Measurements from ENCODE around the gene COG7.

COG7 gene

DNA sequence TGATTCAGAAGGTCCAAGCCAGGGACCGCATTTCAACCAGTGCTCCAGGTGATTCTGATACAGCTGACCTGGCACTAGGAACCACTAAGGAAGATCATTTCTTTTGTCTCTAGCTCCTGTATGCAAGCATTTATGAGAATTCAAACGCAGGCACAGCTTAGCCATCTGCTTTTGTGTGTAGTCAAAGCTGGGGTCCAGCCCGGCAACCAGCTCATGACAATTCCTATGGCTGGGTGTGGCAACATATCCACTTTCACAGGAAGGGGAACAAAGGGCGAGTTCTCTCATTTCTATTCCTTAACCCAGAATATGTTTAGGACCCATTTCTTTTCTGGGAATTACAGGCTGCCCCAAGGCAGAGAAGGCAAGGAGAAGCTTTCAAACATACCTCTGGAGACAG, 27.3 kb upstream of the COG7 start:
- TF ChIP-seq ZC3H10 (CRISPR knock-in tag; IDR thresholded peaks at IDR 0.05) = no peak
- TF ChIP-seq ESRRG (CRISPR knock-in tag; IDR thresholded peaks at IDR 0.05) = no peak
- TF ChIP-seq GLIS3 (CRISPR knock-in tag; IDR thresholded peaks at IDR 0.05) = no peak
- no peak for TF ChIP-seq ZNF8 (CRISPR knock-in tag; IDR thresholded peaks at IDR 0.05)
- TF ChIP-seq, protein P1, sequence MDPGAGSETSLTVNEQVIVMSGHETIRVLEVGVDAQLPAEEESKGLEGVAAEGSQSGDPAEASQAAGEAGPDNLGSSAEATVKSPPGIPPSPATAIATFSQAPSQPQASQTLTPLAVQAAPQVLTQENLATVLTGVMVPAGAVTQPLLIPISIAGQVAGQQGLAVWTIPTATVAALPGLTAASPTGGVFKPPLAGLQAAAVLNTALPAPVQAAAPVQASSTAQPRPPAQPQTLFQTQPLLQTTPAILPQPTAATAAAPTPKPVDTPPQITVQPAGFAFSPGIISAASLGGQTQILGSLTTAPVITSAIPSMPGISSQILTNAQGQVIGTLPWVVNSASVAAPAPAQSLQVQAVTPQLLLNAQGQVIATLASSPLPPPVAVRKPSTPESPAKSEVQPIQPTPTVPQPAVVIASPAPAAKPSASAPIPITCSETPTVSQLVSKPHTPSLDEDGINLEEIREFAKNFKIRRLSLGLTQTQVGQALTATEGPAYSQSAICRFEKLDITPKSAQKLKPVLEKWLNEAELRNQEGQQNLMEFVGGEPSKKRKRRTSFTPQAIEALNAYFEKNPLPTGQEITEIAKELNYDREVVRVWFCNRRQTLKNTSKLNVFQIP (CRISPR knock-in tag; IDR thresholded peaks at IDR 0.05; ENCODE audit: borderline replicate concordance, low read depth) = no peak
- no peak for TF ChIP-seq OSR1 (CRISPR knock-in tag; IDR thresholded peaks at IDR 0.05)
- no peak for TF ChIP-seq TCF4 (CRISPR knock-in tag; IDR thresholded peaks at IDR 0.05; ENCODE audit: borderline replicate concordance)
- TF ChIP-seq, protein P2, sequence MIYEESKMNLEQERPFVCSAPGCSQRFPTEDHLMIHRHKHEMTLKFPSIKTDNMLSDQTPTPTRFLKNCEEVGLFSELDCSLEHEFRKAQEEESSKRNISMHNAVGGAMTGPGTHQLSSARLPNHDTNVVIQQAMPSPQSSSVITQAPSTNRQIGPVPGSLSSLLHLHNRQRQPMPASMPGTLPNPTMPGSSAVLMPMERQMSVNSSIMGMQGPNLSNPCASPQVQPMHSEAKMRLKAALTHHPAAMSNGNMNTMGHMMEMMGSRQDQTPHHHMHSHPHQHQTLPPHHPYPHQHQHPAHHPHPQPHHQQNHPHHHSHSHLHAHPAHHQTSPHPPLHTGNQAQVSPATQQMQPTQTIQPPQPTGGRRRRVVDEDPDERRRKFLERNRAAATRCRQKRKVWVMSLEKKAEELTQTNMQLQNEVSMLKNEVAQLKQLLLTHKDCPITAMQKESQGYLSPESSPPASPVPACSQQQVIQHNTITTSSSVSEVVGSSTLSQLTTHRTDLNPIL (CRISPR knock-in tag; IDR thresholded peaks at IDR 0.05; ENCODE audit: low read depth) = no peak
- no peak for TF ChIP-seq ZNF565 (CRISPR knock-in tag; conservative IDR thresholded peaks at IDR 0.05; ENCODE audit: low read depth)
- no peak for TF ChIP-seq ZNF70 (CRISPR knock-in tag; IDR thresholded peaks at IDR 0.05)
- TF ChIP-seq ZFP30 (CRISPR knock-in tag; IDR thresholded peaks at IDR 0.05) = no peak
- no peak for TF ChIP-seq ZFP3 (CRISPR knock-in tag; IDR thresholded peaks at IDR 0.05)
- no peak for TF ChIP-seq TOX (CRISPR knock-in tag; IDR thresholded peaks at IDR 0.05; ENCODE audit: borderline replicate concordance)
- TF ChIP-seq, protein P3, sequence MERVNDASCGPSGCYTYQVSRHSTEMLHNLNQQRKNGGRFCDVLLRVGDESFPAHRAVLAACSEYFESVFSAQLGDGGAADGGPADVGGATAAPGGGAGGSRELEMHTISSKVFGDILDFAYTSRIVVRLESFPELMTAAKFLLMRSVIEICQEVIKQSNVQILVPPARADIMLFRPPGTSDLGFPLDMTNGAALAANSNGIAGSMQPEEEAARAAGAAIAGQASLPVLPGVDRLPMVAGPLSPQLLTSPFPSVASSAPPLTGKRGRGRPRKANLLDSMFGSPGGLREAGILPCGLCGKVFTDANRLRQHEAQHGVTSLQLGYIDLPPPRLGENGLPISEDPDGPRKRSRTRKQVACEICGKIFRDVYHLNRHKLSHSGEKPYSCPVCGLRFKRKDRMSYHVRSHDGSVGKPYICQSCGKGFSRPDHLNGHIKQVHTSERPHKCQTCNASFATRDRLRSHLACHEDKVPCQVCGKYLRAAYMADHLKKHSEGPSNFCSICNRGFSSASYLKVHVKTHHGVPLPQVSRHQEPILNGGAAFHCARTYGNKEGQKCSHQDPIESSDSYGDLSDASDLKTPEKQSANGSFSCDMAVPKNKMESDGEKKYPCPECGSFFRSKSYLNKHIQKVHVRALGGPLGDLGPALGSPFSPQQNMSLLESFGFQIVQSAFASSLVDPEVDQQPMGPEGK (CRISPR knock-in tag; IDR thresholded peaks at IDR 0.05; ENCODE audit: borderline replicate concordance) = no peak
- TF ChIP-seq, protein P4, sequence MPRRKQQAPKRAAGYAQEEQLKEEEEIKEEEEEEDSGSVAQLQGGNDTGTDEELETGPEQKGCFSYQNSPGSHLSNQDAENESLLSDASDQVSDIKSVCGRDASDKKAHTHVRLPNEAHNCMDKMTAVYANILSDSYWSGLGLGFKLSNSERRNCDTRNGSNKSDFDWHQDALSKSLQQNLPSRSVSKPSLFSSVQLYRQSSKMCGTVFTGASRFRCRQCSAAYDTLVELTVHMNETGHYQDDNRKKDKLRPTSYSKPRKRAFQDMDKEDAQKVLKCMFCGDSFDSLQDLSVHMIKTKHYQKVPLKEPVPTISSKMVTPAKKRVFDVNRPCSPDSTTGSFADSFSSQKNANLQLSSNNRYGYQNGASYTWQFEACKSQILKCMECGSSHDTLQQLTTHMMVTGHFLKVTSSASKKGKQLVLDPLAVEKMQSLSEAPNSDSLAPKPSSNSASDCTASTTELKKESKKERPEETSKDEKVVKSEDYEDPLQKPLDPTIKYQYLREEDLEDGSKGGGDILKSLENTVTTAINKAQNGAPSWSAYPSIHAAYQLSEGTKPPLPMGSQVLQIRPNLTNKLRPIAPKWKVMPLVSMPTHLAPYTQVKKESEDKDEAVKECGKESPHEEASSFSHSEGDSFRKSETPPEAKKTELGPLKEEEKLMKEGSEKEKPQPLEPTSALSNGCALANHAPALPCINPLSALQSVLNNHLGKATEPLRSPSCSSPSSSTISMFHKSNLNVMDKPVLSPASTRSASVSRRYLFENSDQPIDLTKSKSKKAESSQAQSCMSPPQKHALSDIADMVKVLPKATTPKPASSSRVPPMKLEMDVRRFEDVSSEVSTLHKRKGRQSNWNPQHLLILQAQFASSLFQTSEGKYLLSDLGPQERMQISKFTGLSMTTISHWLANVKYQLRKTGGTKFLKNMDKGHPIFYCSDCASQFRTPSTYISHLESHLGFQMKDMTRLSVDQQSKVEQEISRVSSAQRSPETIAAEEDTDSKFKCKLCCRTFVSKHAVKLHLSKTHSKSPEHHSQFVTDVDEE (CRISPR knock-in tag; IDR thresholded peaks at IDR 0.05) = no peak
- no peak for TF ChIP-seq BACH2 (CRISPR knock-in tag; IDR thresholded peaks at IDR 0.05; ENCODE audit: borderline replicate concordance)
- no peak for TF ChIP-seq ARNTL (CRISPR knock-in tag; IDR thresholded peaks at IDR 0.05; ENCODE audit: borderline replicate concordance, low read depth)
- TF ChIP-seq SNAI2 (CRISPR knock-in tag; IDR thresholded peaks at IDR 0.05) = no peak
- no peak for ATAC-seq

DNA sequence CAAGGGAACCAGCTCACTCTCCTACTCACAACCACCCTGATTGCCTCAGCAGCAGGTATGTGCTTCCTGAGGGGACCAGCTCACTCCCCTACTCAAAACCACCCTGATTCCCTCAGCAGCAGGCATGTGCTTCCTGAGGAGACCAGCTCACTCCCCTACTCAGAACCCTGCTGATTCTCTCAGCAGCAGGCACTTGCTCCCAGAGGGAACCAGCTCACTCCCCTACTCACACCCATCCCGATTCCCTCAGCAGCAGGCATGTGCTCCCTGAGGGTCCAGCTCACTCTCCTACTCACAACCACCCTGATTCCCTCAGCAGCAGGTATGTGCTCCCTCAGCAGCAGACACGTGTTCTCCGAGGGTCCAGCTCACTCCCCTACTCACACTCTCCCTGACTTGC, 26.1 kb upstream of the COG7 start:
- no peak for ATAC-seq
- TF ChIP-seq ZNF565 (CRISPR knock-in tag; conservative IDR thresholded peaks at IDR 0.05; ENCODE audit: low read depth) = no peak
- TF ChIP-seq, protein P4 (CRISPR knock-in tag; IDR thresholded peaks at IDR 0.05) = no peak
- no peak for TF ChIP-seq BACH2 (CRISPR knock-in tag; IDR thresholded peaks at IDR 0.05; ENCODE audit: borderline replicate concordance)

DNA sequence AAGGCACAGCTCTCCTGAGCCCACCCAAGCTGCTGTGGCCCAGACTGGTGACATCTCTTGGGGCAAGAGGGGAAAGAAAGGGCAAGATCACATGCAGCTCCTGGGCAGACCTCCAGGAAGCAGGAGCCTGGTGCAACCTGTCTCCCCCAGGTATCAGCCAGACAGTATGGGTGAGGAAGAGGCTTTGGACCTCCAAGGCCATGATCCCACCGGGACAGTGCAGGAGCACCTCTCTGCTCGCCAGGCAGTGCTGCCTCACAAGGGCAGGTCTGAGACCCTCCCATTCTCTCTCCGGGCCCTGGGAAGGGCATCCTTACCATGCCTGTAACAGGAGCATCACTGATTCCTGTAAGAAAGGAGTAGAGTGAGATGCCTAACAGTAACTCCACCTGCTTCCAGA, 25.6 kb upstream of the COG7 start:
- ATAC-seq = no peak
- TF ChIP-seq ZC3H10 (CRISPR knock-in tag; IDR thresholded peaks at IDR 0.05) = no peak

DNA sequence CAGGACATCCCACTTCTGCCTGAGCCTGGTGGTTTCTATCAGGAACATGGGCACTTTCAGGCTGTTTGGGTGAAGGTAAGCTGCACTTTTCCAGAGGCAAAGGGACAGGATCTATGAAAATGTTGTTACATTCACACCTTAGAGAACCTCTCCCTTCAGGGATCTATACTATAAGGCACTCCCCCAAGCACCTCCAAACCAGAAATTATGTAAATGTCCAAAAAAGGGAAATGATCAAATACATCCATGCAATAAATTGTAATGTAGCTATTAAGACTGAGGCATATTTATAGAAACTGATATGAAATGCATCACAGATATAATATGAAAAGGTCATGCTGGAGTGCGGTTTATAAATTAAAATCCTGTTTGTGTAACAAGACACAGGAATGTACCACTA, 23.3 kb upstream of the COG7 start:
- ATAC-seq = no peak
- TF ChIP-seq TOX (CRISPR knock-in tag; IDR thresholded peaks at IDR 0.05; ENCODE audit: borderline replicate concordance) (no peak), ZNF565 (CRISPR knock-in tag; conservative IDR thresholded peaks at IDR 0.05; ENCODE audit: low read depth) (no peak), ZC3H10 (CRISPR knock-in tag; IDR thresholded peaks at IDR 0.05) (no peak), OSR1 (CRISPR knock-in tag; IDR thresholded peaks at IDR 0.05) (no peak), ZFP3 (CRISPR knock-in tag; IDR thresholded peaks at IDR 0.05) (no peak), ESRRG (CRISPR knock-in tag; IDR thresholded peaks at IDR 0.05) (no peak)
- TF ChIP-seq, protein P5, sequence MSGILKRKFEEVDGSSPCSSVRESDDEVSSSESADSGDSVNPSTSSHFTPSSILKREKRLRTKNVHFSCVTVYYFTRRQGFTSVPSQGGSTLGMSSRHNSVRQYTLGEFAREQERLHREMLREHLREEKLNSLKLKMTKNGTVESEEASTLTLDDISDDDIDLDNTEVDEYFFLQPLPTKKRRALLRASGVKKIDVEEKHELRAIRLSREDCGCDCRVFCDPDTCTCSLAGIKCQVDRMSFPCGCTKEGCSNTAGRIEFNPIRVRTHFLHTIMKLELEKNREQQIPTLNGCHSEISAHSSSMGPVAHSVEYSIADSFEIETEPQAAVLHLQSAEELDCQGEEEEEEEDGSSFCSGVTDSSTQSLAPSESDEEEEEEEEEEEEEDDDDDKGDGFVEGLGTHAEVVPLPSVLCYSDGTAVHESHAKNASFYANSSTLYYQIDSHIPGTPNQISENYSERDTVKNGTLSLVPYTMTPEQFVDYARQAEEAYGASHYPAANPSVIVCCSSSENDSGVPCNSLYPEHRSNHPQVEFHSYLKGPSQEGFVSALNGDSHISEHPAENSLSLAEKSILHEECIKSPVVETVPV (CRISPR knock-in tag; IDR thresholded peaks at IDR 0.05) = no peak
- TF ChIP-seq, protein P1 (CRISPR knock-in tag; IDR thresholded peaks at IDR 0.05; ENCODE audit: borderline replicate concordance, low read depth) = no peak
- TF ChIP-seq, protein P2 (CRISPR knock-in tag; IDR thresholded peaks at IDR 0.05; ENCODE audit: low read depth) = no peak
